HG02642 (cell line): ENCODE measurements around the gene TUBB8B.
"Not testable (repeated sequence)": the region's sequence is repeated elsewhere in the genome, so short reads cannot be mapped to it uniquely, and the experiment has no call there.

Source experiments
- ATAC-seq: cut with Tn5 transposase; IDR thresholded peaks from one replicate; pipeline ENCODE4 v1.9.1; 2021; ENCODE audit warnings: mild to moderate bottlenecking; ENCODE audit not compliant: unreplicated experiment, poor library complexity

Gene TUBB8B

GRCh38 chr18:48696-49095 is 719 bp downstream of the TUBB8B start:
- not testable (repeated sequence) for ATAC-seq

- not testable (repeated sequence) for ATAC-seq
Observed at GRCh38 chr18:13177-13576, 36.2 kb downstream of the TUBB8B start.

- not testable (repeated sequence) for ATAC-seq
Observed at GRCh38 chr18:12773-13172, 36.6 kb downstream of the TUBB8B start.

GRCh38 chr18:11383-12274 is 37.8 kb downstream of the TUBB8B start:
- not testable (repeated sequence) for ATAC-seq

- ATAC-seq: not testable (repeated sequence)
Observed at GRCh38 chr18:10624-11184, 38.7 kb downstream of the TUBB8B start.

- ATAC-seq: not testable (repeated sequence)
Observed at GRCh38 chr18:9937-10336, 39.5 kb downstream of the TUBB8B start.
